SH-SY5Y (cell line): Measurements from ENCODE around the gene PRRT1B.

Experiments used
- GATA2 ChIP-seq: IDR thresholded peaks from 2 replicates; pipeline ENCODE4 v1.6.1; 2011; ENCODE audit warnings: mild to moderate bottlenecking, low read depth, low read length
- GATA3 ChIP-seq: IDR thresholded peaks from 2 replicates; pipeline ENCODE4 v1.6.1; 2011; ENCODE audit warnings: low read depth, mild to moderate bottlenecking, low read length, moderate library complexity

The PRRT1B gene

GRCh38 chr9:131605770-131606590, 60.7 kb downstream of the PRRT1B start:
- no peak for TF ChIP-seq GATA2
- no peak for TF ChIP-seq GATA3

DNA sequence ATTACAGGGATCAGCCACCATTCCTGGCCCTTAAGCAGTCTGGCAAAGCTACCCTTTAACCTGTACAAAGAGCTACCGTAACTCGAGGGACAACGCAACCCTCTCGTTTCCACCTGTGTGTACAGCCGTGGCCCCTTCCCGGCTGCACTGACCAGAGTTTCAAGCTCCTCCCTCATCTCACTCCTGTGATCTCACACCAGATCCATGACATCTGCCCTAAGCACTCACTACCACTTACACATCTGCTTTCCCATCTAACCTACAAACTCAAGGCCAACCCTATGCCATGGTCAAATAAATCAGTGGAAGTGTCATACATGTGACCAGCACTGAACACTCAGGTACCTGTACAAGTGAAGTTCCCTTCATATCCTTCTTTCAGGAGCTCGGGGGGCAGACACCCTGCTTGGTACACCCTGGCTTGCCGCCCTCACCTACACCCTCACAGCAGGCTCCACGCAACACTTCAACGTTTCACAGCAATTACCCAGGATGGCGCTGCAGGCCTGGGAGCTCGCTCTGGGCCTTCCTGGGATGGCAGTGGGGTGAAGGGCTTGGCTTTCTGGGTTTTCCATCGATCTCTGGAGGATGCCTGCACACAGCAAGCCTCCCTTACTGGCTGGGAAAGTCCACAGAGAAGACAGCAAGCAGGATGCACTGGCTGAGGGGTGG, 61.7 kb downstream of the PRRT1B start:
- no peak for TF ChIP-seq GATA3
- TF ChIP-seq GATA2 = no peak

GRCh38 chr9:131607591-131607990, 62.3 kb downstream of the PRRT1B start:
- TF ChIP-seq GATA2 (no peak), GATA3 (no peak)

GRCh38 chr9:131608493-131609037, 63.2 kb downstream of the PRRT1B start:
- TF ChIP-seq GATA3 (no peak), GATA2 (no peak)
